ENCODE measurements around the gene SP100.
"Not testable (repeated sequence)": the region's sequence is repeated elsewhere in the genome, so short reads cannot be mapped to it uniquely, and the experiment has no call there.

The SP100 gene

DNA sequence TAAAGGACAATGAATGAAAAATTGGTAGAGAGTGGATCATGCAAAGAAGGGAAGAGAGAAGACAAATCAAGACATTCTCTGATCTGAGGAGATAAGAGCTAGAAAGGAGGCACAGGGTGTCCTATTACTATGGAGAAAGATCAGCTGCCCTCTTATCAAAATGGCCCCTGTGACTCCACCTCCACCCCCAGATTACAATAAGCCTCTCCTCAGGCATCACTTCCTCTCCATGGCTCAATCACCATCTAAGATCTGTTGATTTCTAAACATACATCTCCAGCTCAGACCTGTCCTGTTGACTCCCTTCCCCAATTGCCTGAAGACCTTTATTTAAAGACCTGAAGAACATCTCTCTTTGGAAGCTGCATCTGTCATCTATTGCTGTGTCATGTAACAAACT is 43.2 kb downstream of the SP100 start:
- no peak for DNase-seq (ENCODE audit: low read depth)

- DNase-seq (ENCODE audit: low read depth): no peak
Observed at GRCh38 chr2:230471074-230471473, 55.1 kb downstream of the SP100 start.

DNA sequence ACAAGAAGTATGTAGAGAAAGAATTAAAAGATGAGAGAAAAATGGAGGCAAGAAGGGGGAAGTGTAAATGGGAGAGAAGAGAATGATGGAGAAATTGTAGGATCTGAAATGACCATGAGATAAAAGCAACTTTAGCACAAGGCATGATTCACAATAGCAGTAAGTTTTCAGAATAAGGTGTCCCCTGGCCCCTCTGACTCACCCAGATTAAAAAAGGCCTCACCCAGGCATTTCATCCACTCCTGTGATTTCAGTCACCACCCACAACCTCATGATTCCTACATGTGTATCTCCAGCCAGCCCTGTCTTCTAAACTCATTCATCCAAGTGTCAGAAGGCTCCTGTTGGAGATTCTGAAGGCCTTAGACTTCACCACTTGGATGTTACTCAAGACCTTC is 56.6 kb downstream of the SP100 start:
- DNase-seq (ENCODE audit: low read depth): no peak

DNA sequence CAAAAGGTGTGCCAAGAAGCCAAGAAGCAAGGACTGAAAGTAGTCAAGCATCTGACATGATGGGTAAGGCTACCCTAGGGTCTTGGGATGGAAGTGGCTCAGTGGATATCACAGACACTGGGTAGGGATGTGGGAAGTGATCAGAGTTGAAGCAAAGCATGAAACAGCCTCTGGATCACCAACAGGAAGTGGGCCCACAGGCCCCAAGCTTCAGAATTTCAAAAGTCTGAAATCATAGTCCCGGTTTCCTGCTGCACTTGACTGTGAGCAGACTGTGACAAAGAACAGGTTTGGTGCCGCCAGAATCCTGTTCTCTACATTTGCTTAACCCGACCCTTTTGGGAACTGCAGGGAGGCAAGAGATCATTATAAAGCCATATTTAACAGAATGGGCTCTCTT is 57.4 kb downstream of the SP100 start:
- DNase-seq (ENCODE audit: low read depth): no peak

DNA sequence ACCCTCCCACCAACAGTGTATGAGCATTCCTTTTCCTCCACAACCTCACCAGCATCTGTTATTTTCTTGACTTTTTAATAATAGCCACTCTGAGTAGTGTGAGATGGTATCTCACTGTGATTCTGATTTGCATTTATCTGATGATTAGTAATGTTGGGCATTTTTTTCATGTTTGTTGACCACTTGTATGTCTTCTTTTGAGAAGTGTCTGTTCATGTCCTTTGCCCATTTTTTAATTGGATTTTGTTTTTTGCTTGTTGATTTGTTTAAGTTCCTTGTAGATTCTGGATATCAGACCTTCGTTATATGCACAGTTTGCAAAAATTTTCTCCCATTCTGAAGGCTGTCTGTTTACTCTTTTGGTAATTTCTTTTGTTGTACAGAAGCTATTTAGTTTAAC is 59.1 kb downstream of the SP100 start:
- DNase-seq (ENCODE audit: low read depth): no peak

DNA sequence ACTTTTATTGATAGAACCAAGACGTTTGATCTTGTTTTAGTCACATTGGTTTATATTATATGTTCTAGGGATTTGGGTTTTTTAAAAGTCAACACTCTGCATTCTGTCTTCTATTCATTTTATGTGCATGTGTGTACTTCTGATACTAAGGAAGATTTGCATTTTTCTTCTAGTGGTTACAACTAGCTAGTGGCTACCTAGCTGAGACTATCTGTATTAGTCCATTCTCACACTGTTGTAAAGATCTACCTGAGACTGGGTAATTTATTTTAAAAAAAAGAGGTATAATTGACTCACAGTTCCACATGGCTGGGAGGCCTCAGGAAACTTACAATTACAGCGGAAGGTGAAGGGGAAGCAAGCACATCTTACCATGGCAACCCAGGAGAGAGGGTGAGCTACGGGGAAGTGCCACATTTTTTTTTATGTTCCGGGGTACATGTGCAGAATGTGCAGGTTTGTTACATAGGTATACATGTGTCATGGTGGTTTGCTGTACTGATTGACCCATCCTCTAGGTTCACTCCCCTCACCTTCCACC is 69.9 kb downstream of the SP100 start:
- no peak for DNase-seq (ENCODE audit: low read depth)

- not testable (repeated sequence) for DNase-seq (ENCODE audit: low read depth)
Observed at GRCh38 chr2:230491219-230491618, 75.2 kb downstream of the SP100 start.

- no peak for DNase-seq (ENCODE audit: low read depth)
Observed at GRCh38 chr2:230492107-230492506, 76.1 kb downstream of the SP100 start.

DNA sequence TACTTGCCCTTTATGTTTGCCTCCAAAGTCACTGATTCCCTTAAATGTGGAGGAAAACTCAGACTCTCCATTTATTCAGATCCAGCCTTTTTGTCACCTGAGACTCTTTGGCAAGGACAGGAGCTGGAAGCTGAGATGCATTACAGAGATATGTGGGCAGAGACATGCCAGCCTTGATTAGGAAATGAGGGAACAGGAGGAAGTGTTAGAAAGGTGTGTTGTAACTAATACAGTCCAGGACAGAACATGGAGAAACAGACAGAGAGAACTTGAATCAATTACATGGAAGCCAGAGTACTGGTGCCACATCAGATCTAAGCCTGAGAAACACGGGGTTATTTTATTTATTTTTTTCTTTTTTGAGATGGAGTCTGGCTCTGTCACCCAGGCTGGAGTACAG is 79.0 kb downstream of the SP100 start:
- DNase-seq (ENCODE audit: low read depth): no peak

GRCh38 chr2:230496891-230497290 is 80.9 kb downstream of the SP100 start:
- DNase-seq (ENCODE audit: low read depth): no peak

- no peak for DNase-seq (ENCODE audit: low read depth)
Observed at GRCh38 chr2:230498506-230499107, 82.6 kb downstream of the SP100 start.

- no peak for DNase-seq (ENCODE audit: low read depth)
Observed at GRCh38 chr2:230502593-230502992, 86.6 kb downstream of the SP100 start.

GRCh38 chr2:230503798-230504197 is 87.8 kb downstream of the SP100 start:
- no peak for DNase-seq (ENCODE audit: low read depth)

DNA sequence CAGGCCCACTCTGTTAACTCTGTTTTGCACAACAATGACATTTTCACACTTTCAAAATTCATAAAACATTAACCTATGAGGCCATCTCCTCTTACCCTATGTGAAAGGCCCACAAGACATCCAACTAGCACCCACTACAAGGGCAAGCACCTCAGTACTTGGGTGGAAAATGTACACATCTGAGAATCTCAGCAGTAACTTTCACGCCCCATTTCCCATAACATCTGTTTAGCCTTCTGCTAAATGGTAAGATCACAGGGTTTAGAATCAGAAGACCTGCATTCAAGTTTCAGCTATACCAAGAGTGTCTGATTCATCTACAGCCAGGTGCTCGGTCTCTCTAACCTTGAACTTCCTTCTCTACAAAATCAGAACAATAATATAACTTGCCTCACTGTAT is 89.2 kb downstream of the SP100 start:
- no peak for DNase-seq (ENCODE audit: low read depth)

DNA sequence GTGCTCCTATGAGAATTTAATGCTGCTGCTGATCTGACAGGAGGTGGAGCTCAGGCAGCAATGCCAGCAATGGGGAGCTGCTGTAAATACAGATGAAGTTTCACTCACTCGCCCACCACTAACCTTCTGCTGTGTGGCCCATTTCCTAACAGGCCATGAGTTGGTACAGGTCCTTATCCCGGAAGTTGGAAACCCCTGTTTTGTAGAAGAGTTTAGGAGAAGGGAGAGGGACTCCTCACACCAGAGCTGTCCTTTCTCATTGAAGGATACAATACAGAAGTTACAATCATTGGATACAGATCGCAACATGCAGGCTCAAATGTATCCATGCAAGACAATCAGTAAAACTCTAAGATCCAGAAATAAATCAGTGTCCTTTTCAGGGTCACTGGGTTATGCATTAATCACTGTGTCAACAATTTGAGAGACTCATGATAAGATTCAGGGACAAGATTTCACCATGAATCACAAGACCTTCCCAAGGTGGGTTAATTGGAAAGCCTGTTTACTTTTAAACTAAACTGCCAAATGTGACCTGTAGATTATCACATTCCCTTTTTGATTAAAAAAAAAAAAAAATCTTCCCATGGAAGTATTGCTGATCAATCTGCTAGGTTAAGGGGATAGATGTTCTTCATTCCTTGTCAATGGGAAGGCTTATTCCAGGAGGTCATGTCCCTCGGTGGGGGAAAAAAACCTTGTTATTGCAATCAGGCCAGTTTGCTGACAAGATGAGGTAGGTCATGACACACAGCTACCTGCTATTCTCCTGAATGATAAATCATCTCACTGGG is 97.2 kb downstream of the SP100 start:
- DNase-seq (ENCODE audit: low read depth): no peak

GRCh38 chr2:230520061-230520874 is 104.3 kb downstream of the SP100 start:
- no peak for DNase-seq (ENCODE audit: low read depth)

GRCh38 chr2:230520875-230521155 is 104.8 kb downstream of the SP100 start:
- DNase-seq (ENCODE audit: low read depth): no peak

GRCh38 chr2:230521386-230521785 is 105.4 kb downstream of the SP100 start:
- no peak for DNase-seq (ENCODE audit: low read depth)

- DNase-seq (ENCODE audit: low read depth): no peak
Observed at GRCh38 chr2:230525682-230526081, 109.7 kb downstream of the SP100 start.

DNA sequence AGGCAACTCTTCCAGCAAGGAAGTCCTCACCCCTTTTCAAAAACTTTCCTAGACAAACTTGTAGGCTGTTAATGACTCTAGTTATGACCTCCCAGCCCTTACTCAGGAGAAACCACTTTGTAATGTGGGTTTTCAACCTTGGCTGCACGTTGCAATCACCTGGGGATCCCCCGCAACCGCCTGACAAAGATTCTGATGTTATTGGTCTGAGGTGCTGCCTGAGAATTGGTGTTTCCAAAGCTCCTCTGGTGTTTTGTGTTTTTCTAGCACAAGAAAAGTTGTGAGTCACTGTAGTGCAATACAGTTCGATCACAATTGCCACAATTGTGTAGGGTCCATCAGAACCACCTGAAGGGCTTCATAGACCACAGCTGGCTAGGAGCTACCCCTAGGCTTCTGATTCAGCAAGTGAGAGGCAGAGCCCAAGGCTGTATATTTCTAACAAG is 121.6 kb downstream of the SP100 start:
- DNase-seq (ENCODE audit: low read depth): no peak

- DNase-seq (ENCODE audit: low read depth): no peak
Observed at GRCh38 chr2:230540332-230540731, 124.3 kb downstream of the SP100 start.

- DNase-seq (ENCODE audit: low read depth): no peak
Observed at GRCh38 chr2:230541934-230542380, 126.0 kb downstream of the SP100 start.

GRCh38 chr2:230542751-230543150 is 126.8 kb downstream of the SP100 start:
- no peak for DNase-seq (ENCODE audit: low read depth)

Data from activated T-helper 1 cell treated with Interleukin-2 at 50 U/mL for 16 hours (primary cell).